ENCODE measurements around the gene KRTAP12-4. TPM values are rescaled to one million over a fixed set of nuclear protein-coding genes. Genes with fewer than 3 reads are reported as not detected.

The KRTAP12-4 gene
- total and polyA plus RNA-seq, 2 donors (not counting 3 experiments of a cell fraction or from before 2014, with no cell fraction given) = not detected

GRCh38 chr21:44649521-44650100 lies 4.8 kb downstream of the KRTAP12-4 start:
- POLR2A ChIA-PET = no interaction called here

More at GRCh38 chr21:44649521-44650100, 4.8 kb downstream of the KRTAP12-4 start:
- Histone ChIP-seq H3K9me1 (replicated peaks; ENCODE audit: control insufficient read depth, extremely low read depth, insufficient read depth, low read length) (no peaks in the 10 kb centered on the region), H3K27ac (ENCODE audit: insufficient read depth, low read depth, low read length) (no peak overlapping the region), H4K20me1 (replicated peaks; ENCODE audit: control insufficient read depth, extremely low read depth, insufficient read depth, low read length) (no peaks in the 10 kb centered on the region), H3K4me3 (replicated peaks in 1 of 3; ENCODE audit: insufficient read depth in 1 of 3, low read depth in 1 of 3, low read length in 3 of 3) (no peak overlapping the region), H2AFZ (ENCODE audit: low read depth, low read length) (no peak overlapping the region), H3K36me3 (ENCODE audit: control insufficient read depth in 2 of 2, extremely low read depth in 1 of 2, insufficient read depth in 2 of 2, low read length in 2 of 2) (no peaks in the 10 kb centered on the region), H3K27me3 (ENCODE audit: control insufficient read depth in 2 of 2, insufficient read depth in 2 of 2, low read length in 2 of 2) (no peaks in the 10 kb centered on the region), H3K4me1 (ENCODE audit: control insufficient read depth, extremely low read depth, insufficient read depth, low read length) (no peaks in the 10 kb centered on the region), H3K9ac (replicated peaks; ENCODE audit: extremely low read depth, insufficient read depth, low read length) (no peak overlapping the region), H3K79me2 (ENCODE audit: control insufficient read depth, insufficient read depth, low read length) (no peaks in the 10 kb centered on the region), H3K9me3 (replicated peaks; ENCODE audit: control insufficient read depth, insufficient read depth, low read length) (no peaks in the 10 kb centered on the region), H3K4me2 (ENCODE audit: insufficient read depth, low read length) (no peak overlapping the region)
- intact Hi-C loops (cut with micrococcal nuclease) (no loop called here), dilution Hi-C loops (cut with MboI; ENCODE audit: extremely low pct_ligation_motif_present, low sequenced_read_pairs) (no loop called here)
- FAIRE-seq (no peak), DNase-seq (ENCODE audit: low read depth, low spot score) (no peak)
- CTCF ChIA-PET = no interaction called here
- no peak for TF ChIP-seq JUN (IDR thresholded peaks at IDR 0.05; ENCODE audit: borderline replicate concordance, insufficient read depth, insufficient read length, low read depth)
- no peak for TF ChIP-seq CTCF (IDR thresholded peaks at IDR 0.05; ENCODE audit: extremely low read depth in 1 of 2, insufficient read depth in 1 of 2, low read depth in 1 of 2, low read length in 2 of 2)
- TF ChIP-seq POLR2AphosphoS5 (IDR thresholded peaks at IDR 0.05; ENCODE audit: insufficient read depth, low read depth, low read length) = no peak
- no peak for TF ChIP-seq GATA2 (IDR thresholded peaks at IDR 0.05; ENCODE audit: insufficient read depth, insufficient read length, low read depth, low read length)
- TF ChIP-seq EZH2 (IDR thresholded peaks at IDR 0.05; ENCODE audit: borderline replicate concordance, low read depth, low read length, severe bottlenecking) = no peak
- no peak for TF ChIP-seq POLR2A (IDR thresholded peaks at IDR 0.05; ENCODE audit: low read depth, low read length)
- no peak for TF ChIP-seq FOS (IDR thresholded peaks at IDR 0.05; ENCODE audit: borderline replicate concordance, insufficient read depth, low read length)
- no peak for TF ChIP-seq MYC (IDR thresholded peaks at IDR 0.05; ENCODE audit: low read depth, low read length)
- TF ChIP-seq MAX (IDR thresholded peaks at IDR 0.05; ENCODE audit: insufficient read depth, insufficient read length) = no peak
- no TSS peak for BruUV-seq (replicated peaks)
